Omental fat pad (tissue), 4 donors: ENCODE measurements around the gene PAFAH1B1. TPM values are rescaled to one million over a fixed set of nuclear protein-coding genes. Genes with fewer than 3 reads are reported as not detected.

ENCODE experiments used
- ATAC-seq: fragments of 150-250 bp; one replicate; pipeline ENCODE4 v1.9.1; 2016; ENCODE audit warnings: mild to moderate bottlenecking, moderate library complexity; ENCODE audit not compliant: low FRiP score
- DNase-seq: peaks from one replicate; pipeline ENCODE4 v3.0.0-alpha.2; 2019; ENCODE audit warnings: low spot score
- CTCF ChIP-seq, 3 donors: fragments of 450-650 bp; IDR thresholded peaks; one replicate each; pipeline ENCODE4 v1.5.1; 2016 to 2017; ENCODE audit warnings: antibody characterized with exemption in 3 of 3, mild to moderate bottlenecking in 3 of 3, moderate library complexity in 2 of 3
- total RNA-seq, 4 donors: library from RNA; depleted of rRNA; stranded (reverse); fragments of >200 nt; gene quantifications; one replicate each; pipeline ENCODE4 v1.1.0, GENCODE V29; 2016

PAFAH1B1 gene
- total RNA-seq, 4 donors from 2014 or later: 82.8 to 109 (median 95.2) TPM

GRCh38 chr17:2713881-2714280, 120.4 kb downstream of the PAFAH1B1 start:
- ATAC-seq (no peak), DNase-seq (no peak)
- no peak for TF ChIP-seq CTCF (IDR thresholded peaks at IDR 0.05)

GRCh38 chr17:2716649-2717048, 123.2 kb downstream of the PAFAH1B1 start:
- DNase-seq (no peak), ATAC-seq (no peak)
- TF ChIP-seq CTCF (IDR thresholded peaks at IDR 0.05): no peak

- TF ChIP-seq CTCF (IDR thresholded peaks at IDR 0.05): no peak
Measured at GRCh38 chr17:2718150-2718938, 124.9 kb downstream of the PAFAH1B1 start.

DNA sequence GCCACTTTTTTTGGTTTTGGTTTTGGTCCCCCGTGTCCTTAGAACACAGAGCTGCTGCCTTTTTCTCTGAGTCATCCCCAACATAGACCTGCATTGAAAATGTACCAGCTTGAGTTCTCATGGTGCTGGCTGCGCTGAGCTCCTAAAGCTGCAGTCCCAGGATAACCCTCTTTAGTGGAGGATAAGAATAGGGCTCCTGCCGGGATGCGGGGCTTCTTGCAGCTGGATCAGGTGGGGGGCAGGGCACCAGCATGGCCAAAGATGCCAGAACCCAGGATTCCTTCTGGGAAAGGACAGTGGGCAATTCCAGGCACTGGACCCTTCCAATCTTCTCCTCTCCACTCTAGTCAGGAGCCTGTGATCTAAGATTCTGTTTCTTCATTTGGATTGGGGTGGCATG, 126.4 kb downstream of the PAFAH1B1 start:
- ATAC-seq: no peak
- TF ChIP-seq CTCF (IDR thresholded peaks at IDR 0.05): no peak
- DNase-seq: no peak

More at GRCh38 chr17:2718150-2718938, 124.9 kb downstream of the PAFAH1B1 start:
- ATAC-seq (no peak), DNase-seq (no peak)

DNA sequence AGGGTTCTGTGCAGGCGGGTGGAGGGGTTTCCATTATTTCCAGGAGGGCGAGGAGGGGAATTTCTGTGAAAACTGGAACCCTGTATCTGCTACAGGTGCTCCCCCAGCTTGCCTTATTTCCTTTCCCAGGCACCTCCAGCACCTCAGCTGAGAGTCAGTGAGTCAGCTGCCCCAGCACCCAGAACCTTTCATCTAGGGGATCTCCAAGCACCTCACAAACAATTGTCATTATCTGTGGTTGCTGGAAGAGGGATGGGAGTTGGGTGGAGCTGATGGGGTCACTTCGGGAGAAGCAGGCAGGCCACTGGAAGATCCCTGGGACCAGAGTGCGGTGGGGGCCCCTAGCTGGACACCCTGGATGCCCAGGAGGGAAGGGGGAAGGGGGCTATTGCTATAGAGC, 128.1 kb downstream of the PAFAH1B1 start:
- no peak for TF ChIP-seq CTCF (IDR thresholded peaks at IDR 0.05)
- DNase-seq: no peak
- no peak for ATAC-seq

GRCh38 chr17:2722611-2723010, 129.2 kb downstream of the PAFAH1B1 start:
- ATAC-seq: no peak

More at GRCh38 chr17:2722611-2723010, 129.2 kb downstream of the PAFAH1B1 start:
- TF ChIP-seq CTCF (IDR thresholded peaks at IDR 0.05): no peak
- no peak for DNase-seq
